Measurements from ENCODE around the gene RPL5.
A peak's percentile ranks its signal among the peaks of the same experiment; 100 is the strongest.

The RPL5 gene

DNA sequence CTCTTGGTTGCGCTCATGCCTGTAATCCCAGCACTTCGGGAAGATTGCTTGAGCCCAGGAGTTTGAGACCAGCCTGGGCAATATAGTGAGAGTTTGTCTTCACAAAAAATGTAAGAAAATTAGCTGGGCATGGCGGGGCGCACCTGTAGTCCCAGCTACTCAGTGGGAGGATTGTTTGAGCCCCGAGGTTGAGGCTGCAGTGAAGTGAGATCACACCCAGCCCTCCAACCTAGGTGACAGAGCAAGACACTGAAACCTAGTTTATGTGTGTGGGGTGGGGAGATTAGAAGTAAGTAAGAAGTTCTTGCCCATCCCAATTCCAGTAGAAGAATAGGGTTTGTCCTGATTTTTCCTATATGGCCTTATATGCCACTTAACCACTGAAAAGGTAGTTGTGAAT, 2.0 kb downstream of the RPL5 start:
- Histone ChIP-seq H3K27me3 (ENCODE audit: low read length) (no peaks in the 10 kb centered on the region), H2AFZ (ENCODE audit: low read depth, low read length, severe bottlenecking) (no peak overlapping the region), H3K9me3 (ENCODE audit: insufficient read depth, low read length) (no peaks in the 10 kb centered on the region), H3K4me2 (ENCODE audit: low read depth, low read length, poor library complexity, severe bottlenecking) (peak overlapping the region; percentile 84), H3K9ac (ENCODE audit: low read length) (peak overlapping the region; percentile 91), H3K27ac (ENCODE audit: low read depth, low read length) (peak overlapping the region; percentile 74; the same call in 1 of the 2 replicates), H4K20me1 (ENCODE audit: low read depth, low read length) (peaks cover 55% of the 10 kb centered on the region), H3K79me2 (ENCODE audit: insufficient read depth, low read length) (peaks cover 70% of the 10 kb centered on the region), H3K36me3 (ENCODE audit: low read length) (peaks cover 53% of the 10 kb centered on the region), H3K4me3 (ENCODE audit: insufficient read depth, low read length, poor library complexity, severe bottlenecking) (peak overlapping the region; percentile 79), H3F3A (ENCODE audit: insufficient read depth) (peaks cover 45% of the 10 kb centered on the region), H3K9me2 (replicated peaks; ENCODE audit: insufficient read depth, low read length) (no peaks in the 10 kb centered on the region)
- no peak for TF ChIP-seq EZH2phosphoT487 (conservative IDR thresholded peaks at IDR 0.05; ENCODE audit: low read length)
- TF ChIP-seq CTCF (IDR thresholded peaks at IDR 0.05; ENCODE audit: insufficient read depth, low read length, poor library complexity, severe bottlenecking): no peak

GRCh38 chr1:92834617-92835016, 2.8 kb downstream of the RPL5 start:
- no peaks in the 10 kb centered on the region for H3K27me3 ChIP-seq (ENCODE audit: low read length)
- peaks cover 50% of the 10 kb centered on the region for H3F3A ChIP-seq (ENCODE audit: insufficient read depth)
- H3K4me3 ChIP-seq (ENCODE audit: insufficient read depth, low read length, poor library complexity, severe bottlenecking): no peak overlapping the region
- H3K36me3 ChIP-seq (ENCODE audit: low read length): peaks cover 58% of the 10 kb centered on the region
- peak overlapping the region; percentile 91; the same call in 1 of the 2 replicates for H3K9ac ChIP-seq (ENCODE audit: low read length)
- H3K27ac ChIP-seq (ENCODE audit: low read depth, low read length): no peak overlapping the region
- H3K4me2 ChIP-seq (ENCODE audit: low read depth, low read length, poor library complexity, severe bottlenecking): peak overlapping the region; percentile 84
- peaks cover 60% of the 10 kb centered on the region for H4K20me1 ChIP-seq (ENCODE audit: low read depth, low read length)
- H2AFZ ChIP-seq (ENCODE audit: low read depth, low read length, severe bottlenecking): no peak overlapping the region
- H3K9me2 ChIP-seq (replicated peaks; ENCODE audit: insufficient read depth, low read length): no peaks in the 10 kb centered on the region
- TF ChIP-seq CTCF (IDR thresholded peaks at IDR 0.05; ENCODE audit: insufficient read depth, low read length, poor library complexity, severe bottlenecking) (no peak), EZH2phosphoT487 (conservative IDR thresholded peaks at IDR 0.05; ENCODE audit: low read length) (no peak)
- H3K9me3 ChIP-seq (ENCODE audit: insufficient read depth, low read length): no peaks in the 10 kb centered on the region
- peaks cover 78% of the 10 kb centered on the region for H3K79me2 ChIP-seq (ENCODE audit: insufficient read depth, low read length)

DNA sequence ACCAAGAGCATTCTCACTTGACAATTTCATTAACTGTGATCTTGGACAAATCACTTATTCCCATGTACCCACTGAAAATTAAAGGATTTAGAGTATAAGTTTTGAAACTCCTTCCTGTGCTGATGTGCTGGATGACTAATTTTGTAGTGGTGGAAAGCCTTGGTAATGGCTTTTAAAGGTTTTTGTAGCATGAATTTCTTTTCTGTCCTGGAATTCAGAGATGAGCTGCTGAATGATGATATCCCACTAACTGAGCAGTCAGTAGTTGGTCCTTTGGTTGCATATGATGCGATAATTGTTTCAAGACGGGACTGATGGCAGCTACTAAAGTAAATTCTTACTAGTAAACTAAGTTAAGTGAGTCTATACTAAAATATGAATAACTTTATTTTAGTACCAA, 5.2 kb downstream of the RPL5 start:
- Histone ChIP-seq H3K4me2 (ENCODE audit: low read depth, low read length, poor library complexity, severe bottlenecking) (no peak overlapping the region), H3K4me3 (ENCODE audit: insufficient read depth, low read length, poor library complexity, severe bottlenecking) (no peak overlapping the region), H4K20me1 (ENCODE audit: low read depth, low read length) (peaks cover 75% of the 10 kb centered on the region), H3K27me3 (ENCODE audit: low read length) (no peaks in the 10 kb centered on the region), H3K27ac (ENCODE audit: low read depth, low read length) (no peak overlapping the region), H3F3A (ENCODE audit: insufficient read depth) (peaks cover 74% of the 10 kb centered on the region), H3K9me3 (ENCODE audit: insufficient read depth, low read length) (no peaks in the 10 kb centered on the region), H3K79me2 (ENCODE audit: insufficient read depth, low read length) (peaks cover 81% of the 10 kb centered on the region), H2AFZ (ENCODE audit: low read depth, low read length, severe bottlenecking) (no peak overlapping the region), H3K9me2 (replicated peaks; ENCODE audit: insufficient read depth, low read length) (no peaks in the 10 kb centered on the region), H3K36me3 (ENCODE audit: low read length) (peaks cover 79% of the 10 kb centered on the region), H3K9ac (ENCODE audit: low read length) (no peak overlapping the region)
- TF ChIP-seq CTCF (IDR thresholded peaks at IDR 0.05; ENCODE audit: insufficient read depth, low read length, poor library complexity, severe bottlenecking): no peak
- TF ChIP-seq EZH2phosphoT487 (conservative IDR thresholded peaks at IDR 0.05; ENCODE audit: low read length): no peak

Data from SU-DHL-6 (cell line).